H7 (cell line): ENCODE measurements around the gene ADAMTS10. TPM values are rescaled to one million over a fixed set of nuclear protein-coding genes. Genes with fewer than 3 reads are reported as not detected.
"Not testable (repeated sequence)": the region's sequence is repeated elsewhere in the genome, so short reads cannot be mapped to it uniquely, and the experiment has no call there.

Experiments
- DNase-seq: peaks from one replicate; pipeline ENCODE4 v3.0.0; 2012
- H3K27me3 ChIP-seq: 2 replicates; pipeline ENCODE4 v1.6.0; 2011; ENCODE audit warnings: mild to moderate bottlenecking, low read length; ENCODE audit not compliant: control insufficient read depth, insufficient read depth
- H3K36me3 ChIP-seq: replicated peaks from 2 replicates; pipeline ENCODE4 v1.5.1; 2011; ENCODE audit warnings: low read length; ENCODE audit not compliant: control insufficient read depth, insufficient read depth
- H3K4me3 ChIP-seq: 2 replicates; pipeline ENCODE4 v1.5.1; 2011; ENCODE audit warnings: low read depth, mild to moderate bottlenecking, control low read depth, low read length, moderate library complexity; ENCODE audit not compliant: insufficient read depth
- total RNA-seq: library from RNA; depleted of rRNA; stranded (reverse); fragments of >200 nt; shearing (Covaris generic); gene quantifications from 2 replicates; pipeline ENCODE4 v1.2.3, GENCODE V29; 2014

Gene ADAMTS10
- total RNA-seq, 1 experiment from 2014 or later = 32.9 TPM

DNA sequence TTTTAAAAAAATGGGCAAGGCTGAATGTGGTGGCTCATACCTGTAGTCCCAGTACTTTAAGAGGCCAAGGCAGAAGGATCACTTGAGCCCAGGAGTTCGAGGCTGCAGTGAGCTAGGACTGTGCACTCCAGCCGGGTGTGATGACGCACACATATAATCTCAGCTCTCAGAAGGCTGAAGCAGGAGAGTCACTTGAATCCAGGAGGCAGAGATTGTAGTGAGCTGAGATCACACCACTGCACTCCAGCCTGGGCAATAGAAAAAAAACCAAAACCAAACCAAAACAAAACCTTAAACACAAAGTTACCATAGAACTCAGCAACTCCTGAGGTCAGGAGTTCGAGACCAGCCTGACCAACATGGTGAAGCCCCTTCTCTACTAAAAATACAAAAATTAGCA lies 26.6 kb upstream of the ADAMTS10 start:
- not testable (repeated sequence) for DNase-seq, H3K4me3 ChIP-seq, H3K27me3 ChIP-seq, H3K36me3 ChIP-seq

DNA sequence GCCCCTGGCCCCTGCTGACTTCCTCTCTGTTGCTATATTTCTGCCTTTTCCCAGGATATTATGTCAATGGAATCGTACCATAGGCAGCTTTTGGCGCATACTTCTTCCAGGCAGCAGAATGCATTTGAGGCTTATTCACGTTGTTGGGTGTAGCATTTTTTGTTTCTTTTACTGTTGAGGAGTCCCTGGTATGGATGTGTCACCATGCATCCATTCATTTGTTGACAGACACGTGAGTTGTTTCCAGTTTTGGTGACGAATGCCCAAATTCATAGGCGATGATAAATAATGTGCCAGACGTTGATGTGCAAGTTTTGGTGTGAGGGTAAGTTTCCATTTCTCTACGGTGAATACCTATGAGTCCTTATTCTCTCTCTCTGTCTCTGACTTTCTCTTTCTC lies 24.9 kb upstream of the ADAMTS10 start:
- H3K27me3 ChIP-seq = no peaks in the 10 kb centered on the region
- H3K4me3 ChIP-seq = no peak overlapping the region
- H3K36me3 ChIP-seq = no peaks in the 10 kb centered on the region
- DNase-seq = no peak

DNA sequence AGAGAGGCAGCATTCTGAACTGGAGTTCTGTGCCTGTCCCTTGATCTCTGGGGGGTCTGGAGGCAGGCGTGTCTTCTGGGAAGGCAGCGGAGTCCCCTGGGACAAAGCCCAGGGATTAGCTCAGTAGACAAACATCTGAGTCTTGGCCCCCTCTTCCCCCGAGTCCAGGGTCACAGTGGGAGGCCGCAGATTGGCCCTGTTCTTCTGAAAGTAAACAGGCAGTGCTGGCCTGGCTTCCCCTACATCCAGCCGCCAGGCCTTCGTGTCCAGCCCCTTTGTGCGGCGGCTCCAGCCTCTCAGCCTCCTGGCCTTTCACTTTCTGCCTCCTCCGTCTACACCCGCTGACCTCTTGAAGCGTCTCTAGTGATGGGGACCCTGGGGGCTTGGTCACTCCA lies 20.9 kb upstream of the ADAMTS10 start:
- H3K4me3 ChIP-seq = no peak overlapping the region
- no peaks in the 10 kb centered on the region for H3K27me3 ChIP-seq
- peak; percentile 75 for DNase-seq
- no peaks in the 10 kb centered on the region for H3K36me3 ChIP-seq

DNA sequence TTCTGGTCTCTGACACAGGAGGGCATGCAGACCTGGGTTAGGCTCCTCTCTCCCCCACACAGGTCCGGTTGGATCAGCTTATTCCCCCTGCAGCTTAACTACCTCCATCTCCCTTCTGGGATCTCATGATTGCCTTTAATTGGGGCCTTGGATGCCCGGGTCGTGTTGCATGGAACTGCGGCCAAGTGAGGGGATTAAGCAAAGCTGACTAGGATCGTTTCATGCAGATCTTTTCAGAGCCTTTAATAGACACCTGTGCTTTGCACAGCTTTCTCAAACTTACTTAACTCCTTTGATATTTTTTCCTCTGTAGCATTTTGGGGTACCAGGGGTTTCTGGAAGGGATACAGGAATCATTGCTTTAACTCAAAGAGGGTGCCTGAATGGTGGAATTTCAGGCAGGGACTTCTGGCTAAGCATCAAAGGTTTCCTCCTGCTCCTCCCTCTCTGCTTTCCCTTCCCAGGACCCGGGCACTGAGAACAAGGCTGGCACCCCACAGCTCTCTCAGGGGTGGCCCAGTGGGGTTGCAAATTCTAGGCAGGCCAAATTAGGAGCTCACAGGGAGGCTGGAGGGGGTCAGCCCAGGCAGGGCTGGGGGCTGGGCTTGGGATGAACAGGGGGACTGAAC lies 20.4 kb upstream of the ADAMTS10 start:
- Histone ChIP-seq H3K4me3 (no peak overlapping the region), H3K27me3 (no peaks in the 10 kb centered on the region), H3K36me3 (no peaks in the 10 kb centered on the region)
- DNase-seq = peak; percentile 28

DNA sequence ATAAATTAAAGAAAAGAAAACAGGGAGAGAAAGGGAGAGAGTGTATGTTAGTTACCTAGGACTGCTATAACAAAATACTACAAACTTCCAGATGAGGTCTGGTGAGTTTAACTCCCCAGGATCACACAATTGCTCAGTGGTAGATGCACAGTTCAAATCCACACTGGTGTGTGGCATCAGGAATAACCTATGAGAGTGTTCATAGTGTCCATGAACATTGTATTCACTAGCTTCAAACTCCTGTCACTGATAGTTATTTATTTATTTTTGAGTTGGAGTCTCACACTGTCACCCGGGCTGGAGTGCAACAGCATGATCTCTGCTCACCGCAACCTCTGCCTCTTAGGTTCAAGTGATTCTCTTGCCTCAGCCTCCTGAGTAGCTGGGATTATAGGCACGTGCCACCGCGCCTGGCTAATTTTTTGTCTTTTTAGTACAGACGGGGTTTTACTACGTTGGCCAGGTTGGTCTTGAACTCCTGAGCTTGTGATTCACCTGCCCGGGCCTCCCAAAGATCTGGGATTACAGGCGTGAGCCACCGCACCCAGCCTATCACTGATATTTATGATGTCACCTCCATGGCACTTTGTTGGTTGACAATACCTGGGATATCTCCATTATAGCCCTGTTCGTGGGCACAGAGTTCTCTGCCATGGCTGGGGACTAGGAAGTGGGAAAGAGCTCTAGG lies 19.6 kb upstream of the ADAMTS10 start, which contains the start of gene NFILZ:
Gene NFILZ (plus strand): TSS at position 638 of the 688 bp plus-strand sequence. CDS start 46,133 bp downstream, outside the sequence.
- no peak within 1 kb of the TSS for H3K4me3 ChIP-seq
- no peaks in the 10 kb centered on the region for H3K27me3 ChIP-seq
- DNase-seq = no peak
- no peaks in the 10 kb centered on the region for H3K36me3 ChIP-seq

DNA sequence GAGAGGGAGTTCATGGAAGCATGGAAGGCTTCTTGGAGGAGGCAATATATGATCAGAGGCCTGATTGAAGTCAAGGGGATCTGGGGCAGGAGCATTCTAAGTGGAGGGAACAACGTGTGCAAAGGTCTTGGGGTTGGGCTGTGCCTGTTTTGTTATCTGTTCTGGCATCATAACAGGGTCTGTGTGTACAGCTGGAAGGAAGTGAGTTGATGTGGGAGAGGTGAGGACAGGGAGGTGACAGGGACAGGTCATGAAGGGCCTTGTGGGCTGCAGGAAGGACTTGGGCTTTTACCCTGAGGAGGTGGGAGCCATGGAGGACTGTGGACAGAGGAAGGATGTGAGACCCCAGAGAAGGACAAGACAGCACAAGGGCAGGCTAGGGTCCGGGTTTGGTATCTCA lies 18.7 kb upstream of the ADAMTS10 start:
- H3K27me3 ChIP-seq = no peaks in the 10 kb centered on the region
- peak; percentile 4 for DNase-seq

DNA sequence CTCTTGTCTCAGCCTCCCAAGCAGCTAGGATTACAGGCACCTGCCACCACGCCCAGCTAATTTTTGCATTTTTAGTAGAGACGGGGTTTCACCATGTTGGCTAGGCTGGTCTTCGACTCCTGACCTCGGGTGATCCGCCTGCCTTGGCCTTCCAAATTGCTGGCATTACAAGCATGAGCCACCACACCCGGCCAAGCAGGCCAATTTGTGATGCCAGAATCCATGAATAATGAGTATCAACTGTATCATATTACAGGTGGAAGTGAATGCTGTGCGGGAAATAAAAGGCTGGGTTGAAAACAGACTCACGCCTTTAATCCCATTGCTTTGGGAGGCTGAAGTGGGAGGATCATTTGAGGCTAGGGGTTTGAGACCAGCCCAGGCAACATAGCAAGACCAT lies 16.3 kb upstream of the ADAMTS10 start:
- Histone ChIP-seq H3K27me3 (no peaks in the 10 kb centered on the region), H3K4me3 (no peak overlapping the region), H3K36me3 (no peaks in the 10 kb centered on the region)
- DNase-seq = no peak

More for the DNA sequence above, 18.7 kb upstream of the ADAMTS10 start:
- H3K36me3 ChIP-seq = no peaks in the 10 kb centered on the region
- no peak overlapping the region for H3K4me3 ChIP-seq

DNA sequence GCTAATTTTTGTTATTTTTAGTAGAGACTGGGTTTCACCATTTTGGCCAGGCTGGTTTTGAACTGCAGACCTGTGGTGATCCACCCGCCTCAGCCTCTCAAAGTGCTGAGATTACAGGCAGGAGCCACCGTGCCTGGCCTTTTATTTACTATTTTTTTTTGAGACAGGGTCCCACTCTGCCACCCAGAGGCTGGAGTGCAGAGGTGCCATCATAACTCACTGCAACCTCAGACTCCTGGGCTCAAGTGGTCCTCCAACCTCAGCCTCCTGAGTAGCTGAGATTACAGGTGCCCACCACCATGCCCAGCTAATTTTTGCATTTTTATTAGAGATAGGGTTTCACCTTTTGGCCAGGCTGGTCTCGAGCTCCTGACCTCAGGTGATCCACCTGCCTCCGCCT lies 12.4 kb upstream of the ADAMTS10 start:
- not testable (repeated sequence) for H3K36me3 ChIP-seq, H3K27me3 ChIP-seq, H3K4me3 ChIP-seq, DNase-seq

DNA sequence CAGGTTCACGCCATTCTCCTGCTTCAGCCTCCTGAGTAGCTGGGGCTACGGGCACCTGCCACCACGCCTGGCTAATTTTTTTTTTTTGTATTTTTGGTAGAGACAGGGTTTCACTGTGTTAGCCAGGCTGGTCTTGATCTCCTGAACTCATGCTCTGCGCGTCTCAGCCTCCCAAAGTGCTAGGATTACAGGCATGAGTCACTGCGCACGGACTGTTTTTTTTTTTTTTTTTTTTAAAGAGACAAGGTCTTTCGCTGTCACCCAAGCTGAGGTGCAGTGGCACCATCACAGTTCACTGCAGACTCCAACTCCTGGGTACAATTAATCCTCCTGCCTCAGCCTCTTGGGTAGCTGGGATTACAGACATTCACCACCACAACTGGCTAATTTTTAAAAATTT lies 8.2 kb upstream of the ADAMTS10 start:
- DNase-seq = no peak
- Histone ChIP-seq H3K27me3 (no peaks in the 10 kb centered on the region), H3K4me3 (no peak overlapping the region), H3K36me3 (no peaks in the 10 kb centered on the region)

DNA sequence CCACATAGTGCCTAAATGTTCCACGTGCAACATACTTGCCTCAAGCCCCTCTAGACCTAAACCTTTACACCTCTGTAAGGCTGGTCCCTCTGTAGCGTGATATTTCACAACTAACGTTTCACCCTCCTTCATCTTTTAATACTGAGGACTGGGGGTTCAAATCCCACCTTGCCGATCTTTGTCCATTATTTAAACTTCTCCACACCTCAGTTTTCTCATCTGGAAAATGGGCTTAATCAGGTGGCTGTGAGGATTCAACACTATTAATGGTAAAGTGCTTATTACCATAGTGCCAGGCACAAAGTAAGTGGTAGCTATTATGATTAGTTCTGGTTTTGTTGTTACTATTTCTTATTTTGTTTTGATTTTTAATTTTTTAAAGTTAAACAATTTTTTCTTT lies 7.5 kb upstream of the ADAMTS10 start:
- Histone ChIP-seq H3K27me3 (no peaks in the 10 kb centered on the region), H3K4me3 (no peak overlapping the region), H3K36me3 (no peaks in the 10 kb centered on the region)
- no peak for DNase-seq

DNA sequence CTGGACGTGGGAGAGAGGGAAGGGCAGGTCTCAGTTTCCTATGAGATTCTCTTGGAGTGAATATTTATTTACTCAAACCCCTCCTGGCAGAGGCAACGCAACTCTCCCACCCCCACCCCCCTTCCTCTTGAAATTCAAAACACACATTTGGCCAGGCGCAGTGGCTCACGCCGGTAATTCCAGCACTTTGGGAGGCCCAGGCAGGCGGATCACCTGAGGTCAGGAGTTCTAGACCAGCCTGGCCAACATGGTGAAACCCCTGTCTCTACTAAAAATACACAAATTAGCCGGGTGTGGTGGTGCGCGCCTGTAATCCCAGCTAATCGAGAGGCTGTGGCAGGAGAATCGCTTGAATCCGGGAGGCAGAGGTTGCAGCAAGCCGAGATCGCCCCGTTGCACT lies 6.8 kb upstream of the ADAMTS10 start:
- peak; percentile 25 for DNase-seq
- not testable (repeated sequence) for H3K27me3 ChIP-seq, H3K36me3 ChIP-seq, H3K4me3 ChIP-seq

DNA sequence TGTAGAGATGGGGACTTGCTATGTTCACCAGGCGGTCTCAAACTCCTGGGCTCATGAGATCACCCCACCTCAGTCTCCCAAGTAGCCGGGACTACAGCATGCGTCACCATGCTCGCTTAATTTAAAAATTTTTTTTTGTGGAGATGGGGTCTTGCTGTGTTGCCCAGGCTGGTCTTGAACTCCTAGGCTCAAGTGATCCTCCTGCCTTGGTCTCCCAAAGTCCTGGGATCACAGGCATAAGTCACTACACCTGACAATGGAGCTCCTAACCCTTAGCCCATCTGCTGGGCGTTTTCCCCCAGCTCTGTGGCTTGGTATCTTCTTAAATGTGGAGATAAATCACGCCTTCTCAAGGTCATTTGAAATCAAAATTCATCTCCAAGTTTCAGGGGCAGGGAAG lies 6.3 kb upstream of the ADAMTS10 start:
- Histone ChIP-seq H3K4me3 (no peak overlapping the region), H3K36me3 (no peaks in the 10 kb centered on the region), H3K27me3 (no peaks in the 10 kb centered on the region)
- DNase-seq = no peak

DNA sequence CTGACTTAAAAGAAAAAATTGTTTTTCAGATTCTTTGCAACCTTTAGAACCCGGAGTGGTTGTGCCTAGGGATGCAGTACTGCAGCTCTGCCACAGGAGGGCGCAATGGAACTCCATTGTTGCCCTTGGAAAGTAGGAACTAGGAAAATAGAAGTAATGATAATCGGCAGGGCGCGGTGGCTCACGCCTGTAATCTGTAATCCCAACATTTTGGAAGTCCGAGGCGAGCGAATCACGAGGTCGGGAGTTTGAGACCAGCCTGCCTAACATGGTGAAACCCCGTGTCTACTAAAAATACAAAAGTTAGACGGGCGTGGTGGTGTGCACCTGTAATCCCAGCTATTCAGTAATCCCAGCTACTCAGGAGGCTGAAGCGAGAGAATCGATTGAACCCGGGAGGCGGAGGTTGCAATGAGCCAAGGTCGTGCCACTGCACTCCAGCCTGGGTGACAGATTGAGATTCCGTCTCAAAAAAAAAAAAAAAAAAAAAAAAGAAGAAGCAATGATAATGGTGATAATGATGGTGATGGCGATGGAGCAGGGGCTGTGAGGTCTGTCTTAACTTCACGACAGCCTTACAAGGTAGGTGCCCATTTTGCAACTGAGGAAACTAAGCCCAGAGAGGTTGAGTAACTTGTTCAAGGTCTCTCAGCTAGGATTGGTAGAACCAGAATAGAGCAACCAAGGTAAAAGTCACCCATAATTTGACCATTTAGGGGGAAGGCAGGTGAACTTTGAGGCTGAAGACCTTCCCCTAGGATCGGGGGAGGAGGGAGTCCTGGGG lies 5.5 kb upstream of the ADAMTS10 start:
- no peaks in the 10 kb centered on the region for H3K36me3 ChIP-seq
- H3K27me3 ChIP-seq = no peaks in the 10 kb centered on the region
- peak; percentile 79 for DNase-seq
- no peak overlapping the region for H3K4me3 ChIP-seq

DNA sequence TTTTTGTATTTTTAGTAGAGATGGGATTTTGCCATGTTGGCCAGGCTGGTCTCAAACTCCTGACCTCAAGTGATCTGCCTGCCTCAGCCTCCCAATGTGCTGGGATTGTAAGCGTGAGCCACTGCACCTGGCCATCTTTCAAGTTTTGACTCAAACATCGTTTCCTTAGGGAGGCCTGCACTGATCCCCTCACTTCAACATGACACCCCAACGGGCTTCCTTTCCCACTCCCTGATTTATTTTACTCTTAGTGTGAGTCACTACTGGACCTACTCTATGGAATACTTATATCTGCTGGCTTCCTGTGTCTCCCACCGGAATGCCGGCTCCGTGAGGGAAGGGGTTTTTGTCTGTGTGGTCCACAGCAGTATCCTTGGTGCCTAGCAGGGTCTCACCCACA lies 4.5 kb upstream of the ADAMTS10 start:
- no peak for DNase-seq
- Histone ChIP-seq H3K27me3 (no peaks in the 10 kb centered on the region), H3K36me3 (no peaks in the 10 kb centered on the region), H3K4me3 (no peak overlapping the region)

DNA sequence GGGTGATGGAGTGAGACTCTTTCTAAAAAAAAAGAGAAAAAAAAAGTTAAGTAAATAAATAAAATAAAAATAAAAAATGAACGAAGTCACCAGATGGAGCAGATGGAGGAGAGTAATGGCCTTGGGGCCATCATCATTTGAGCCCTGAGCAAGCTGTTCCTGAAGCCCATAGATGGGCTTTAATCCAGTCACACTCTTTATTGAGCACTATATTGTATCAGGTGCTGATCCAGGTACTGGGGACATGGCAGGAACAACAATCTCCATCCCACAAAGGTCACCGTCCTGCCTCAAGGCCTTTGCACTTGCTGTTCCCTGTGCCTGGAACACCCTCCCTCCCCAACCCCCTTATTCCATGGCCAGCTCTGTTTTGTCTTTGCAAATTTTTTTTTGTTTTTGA lies 3.9 kb upstream of the ADAMTS10 start:
- Histone ChIP-seq H3K4me3 (no peak overlapping the region), H3K36me3 (no peaks in the 10 kb centered on the region), H3K27me3 (no peaks in the 10 kb centered on the region)
- DNase-seq = no peak
